ENCODE data around the gene LRRC47.

DNA sequence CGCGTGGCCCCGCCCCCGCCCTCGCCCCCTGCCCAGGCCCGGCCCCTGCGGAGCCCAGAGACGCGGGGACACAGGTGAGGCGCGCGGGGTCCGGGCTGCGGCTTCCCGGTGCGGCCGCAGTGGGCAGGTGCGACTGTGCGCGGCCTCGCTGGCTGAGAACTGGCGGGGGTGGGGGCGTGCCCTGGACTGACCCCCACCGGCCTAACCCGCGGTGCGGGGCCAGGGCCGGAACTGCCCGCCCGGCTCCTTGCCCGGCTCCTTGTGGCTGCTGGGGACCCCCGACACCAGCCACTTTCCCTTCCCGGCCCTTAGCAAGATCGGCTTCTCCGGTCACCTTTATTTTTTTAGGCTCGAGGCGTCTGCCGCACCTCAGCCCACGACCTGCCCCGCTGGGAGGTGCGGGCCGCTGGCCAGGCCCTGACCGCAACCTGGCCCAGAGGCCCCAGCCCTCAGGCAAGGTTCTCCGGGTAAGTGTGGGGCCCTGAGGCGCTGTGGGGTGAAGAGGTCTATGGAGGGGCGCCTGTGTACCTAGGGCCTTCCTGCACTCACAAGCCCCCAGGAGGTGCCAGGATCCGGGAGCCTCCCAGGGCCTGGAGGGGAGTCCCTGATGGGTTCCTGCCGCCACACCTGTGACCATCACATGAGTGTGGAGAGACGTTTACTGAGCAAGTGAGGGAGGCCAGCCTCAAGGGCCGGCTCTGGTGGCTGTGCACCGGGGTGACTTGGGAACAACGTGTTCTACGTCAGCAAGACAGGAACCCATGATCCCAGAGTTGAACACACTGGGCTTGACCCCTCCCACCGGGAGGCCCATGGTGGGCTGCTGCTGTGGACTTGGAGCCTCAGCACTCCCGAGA, 23.4 kb downstream of the LRRC47 start, which contains the start of gene SMIM1:
- TF ChIP-seq, protein P1, sequence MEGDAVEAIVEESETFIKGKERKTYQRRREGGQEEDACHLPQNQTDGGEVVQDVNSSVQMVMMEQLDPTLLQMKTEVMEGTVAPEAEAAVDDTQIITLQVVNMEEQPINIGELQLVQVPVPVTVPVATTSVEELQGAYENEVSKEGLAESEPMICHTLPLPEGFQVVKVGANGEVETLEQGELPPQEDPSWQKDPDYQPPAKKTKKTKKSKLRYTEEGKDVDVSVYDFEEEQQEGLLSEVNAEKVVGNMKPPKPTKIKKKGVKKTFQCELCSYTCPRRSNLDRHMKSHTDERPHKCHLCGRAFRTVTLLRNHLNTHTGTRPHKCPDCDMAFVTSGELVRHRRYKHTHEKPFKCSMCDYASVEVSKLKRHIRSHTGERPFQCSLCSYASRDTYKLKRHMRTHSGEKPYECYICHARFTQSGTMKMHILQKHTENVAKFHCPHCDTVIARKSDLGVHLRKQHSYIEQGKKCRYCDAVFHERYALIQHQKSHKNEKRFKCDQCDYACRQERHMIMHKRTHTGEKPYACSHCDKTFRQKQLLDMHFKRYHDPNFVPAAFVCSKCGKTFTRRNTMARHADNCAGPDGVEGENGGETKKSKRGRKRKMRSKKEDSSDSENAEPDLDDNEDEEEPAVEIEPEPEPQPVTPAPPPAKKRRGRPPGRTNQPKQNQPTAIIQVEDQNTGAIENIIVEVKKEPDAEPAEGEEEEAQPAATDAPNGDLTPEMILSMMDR (IDR thresholded peaks at IDR 0.05): no peak
- no peak for TF ChIP-seq ZFX (IDR thresholded peaks at IDR 0.05; ENCODE audit: borderline replicate concordance)

Data from 22Rv1 (cell line).